ENCODE data around the gene RCBTB1. TPM values are rescaled to one million over a fixed set of nuclear protein-coding genes. Genes with fewer than 3 reads are reported as not detected.
A peak's percentile ranks its signal among the peaks of the same experiment; 100 is the strongest.

Gene RCBTB1
- total and polyA plus RNA-seq, 10 of the 15 experiments (the other 5 are each of a cell fraction or from before 2014, with no cell fraction given), result 5.1 to 13.5 (median 11.2) TPM

DNA sequence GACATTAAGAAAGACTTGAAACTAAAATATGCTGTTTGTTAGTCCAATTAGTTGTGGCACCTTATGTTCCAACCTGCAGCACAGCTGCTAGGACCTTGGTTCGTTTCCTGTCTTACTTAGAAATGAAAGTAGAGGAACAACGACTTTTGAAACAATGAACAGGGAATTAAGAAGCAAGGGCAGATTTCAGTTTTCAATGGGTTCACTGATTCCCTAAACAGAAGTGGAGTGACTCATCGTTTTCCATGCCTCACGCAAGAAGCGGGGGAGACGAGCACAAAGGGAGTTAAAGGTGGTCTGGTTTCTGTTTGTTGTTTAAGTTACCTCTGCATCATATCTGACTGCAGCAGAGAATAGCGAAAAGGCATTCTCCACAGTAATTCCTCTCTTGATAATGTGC lies 44.8 kb downstream of the RCBTB1 start:
- SMC1A ChIA-PET (ENCODE audit: uncharacterized antibody, unreplicated experiment), result interaction anchor here (0.6 to 1.5 kb wide), 6 partner anchors 10 to 127 kb away, joined by 3 to 6 read pairs (median 3); no protein-coding TSS in a partner anchor
- intact Hi-C loops (cut with micrococcal nuclease; ENCODE audit: unreplicated experiment) (no loop called here), in situ Hi-C loops (cut with MboI) (no loop called here)
- no TSS peak for BruUV-seq (replicated peaks)
- RAD21 ChIA-PET (ENCODE audit: unreplicated experiment), result no interaction called here
- no peaks in the 10 kb centered on the region for H3K79me2 ChIP-seq (ENCODE audit: control insufficient read depth, insufficient read depth, low read length)
- H3K4me1 ChIP-seq (ENCODE audit: control insufficient read depth, insufficient read depth, low read length), result peaks cover 7% of the 10 kb centered on the region
- POLR2A ChIA-PET, result interaction anchor here (1.4 kb wide), 1 partner anchor 97 kb away, joined by 5 read pairs; the partner anchor contains the start of genes CAB39L and SETDB2
- H3K4me2 ChIP-seq (ENCODE audit: control insufficient read depth, insufficient read depth), result peak overlapping the region; percentile 73
- 42% methylated on average over 7 of the region's 7 CpGs for WGBS (ENCODE audit: insufficient coverage, insufficient replicate concordance, low lambda C conversion rate, missing lambda C conversion rate)
- H3K4me3 ChIP-seq, result peak overlapping the region; percentile 42; the same call in 1 of the 2 replicates
- TF ChIP-seq TARDBP (IDR thresholded peaks at IDR 0.05; ENCODE audit: borderline replicate concordance) (no peak), MTA3 (IDR thresholded peaks at IDR 0.05; ENCODE audit: borderline replicate concordance, low read length) (no peak), EGR1 (IDR thresholded peaks at IDR 0.05; ENCODE audit: borderline replicate concordance in 1 of 2, low read depth in 2 of 2, low read length in 2 of 2) (no peak), MEF2A (IDR thresholded peaks at IDR 0.05; ENCODE audit: insufficient read depth, low read depth, low read length) (no peak), ZNF217 (IDR thresholded peaks at IDR 0.05) (no peak), STAT3 (IDR thresholded peaks at IDR 0.05; ENCODE audit: low read depth, low read length) (no peak), BCL11A (IDR thresholded peaks at IDR 0.05; ENCODE audit: low read depth, low read length) (no peak), EED (IDR thresholded peaks at IDR 0.05; ENCODE audit: low read depth) (0 out of 2 replicates have a peak, but pooled peaks have one; percentile 30), IKZF2 (IDR thresholded peaks at IDR 0.05) (peak in 1 of 2 experiments; percentile 41; a peak in 1 of 4 replicates), TBL1XR1 (IDR thresholded peaks at IDR 0.05; ENCODE audit: low read depth, low read length) (no peak), SREBF1 (IDR thresholded peaks at IDR 0.05; ENCODE audit: low read length) (no peak), RAD21 (IDR thresholded peaks at IDR 0.05; ENCODE audit: insufficient read depth, low read depth, low read length) (no peak), POLR2A (IDR thresholded peaks at IDR 0.05; ENCODE audit: low read depth, low read length) (no peak)
- TF ChIP-seq, protein P1, sequence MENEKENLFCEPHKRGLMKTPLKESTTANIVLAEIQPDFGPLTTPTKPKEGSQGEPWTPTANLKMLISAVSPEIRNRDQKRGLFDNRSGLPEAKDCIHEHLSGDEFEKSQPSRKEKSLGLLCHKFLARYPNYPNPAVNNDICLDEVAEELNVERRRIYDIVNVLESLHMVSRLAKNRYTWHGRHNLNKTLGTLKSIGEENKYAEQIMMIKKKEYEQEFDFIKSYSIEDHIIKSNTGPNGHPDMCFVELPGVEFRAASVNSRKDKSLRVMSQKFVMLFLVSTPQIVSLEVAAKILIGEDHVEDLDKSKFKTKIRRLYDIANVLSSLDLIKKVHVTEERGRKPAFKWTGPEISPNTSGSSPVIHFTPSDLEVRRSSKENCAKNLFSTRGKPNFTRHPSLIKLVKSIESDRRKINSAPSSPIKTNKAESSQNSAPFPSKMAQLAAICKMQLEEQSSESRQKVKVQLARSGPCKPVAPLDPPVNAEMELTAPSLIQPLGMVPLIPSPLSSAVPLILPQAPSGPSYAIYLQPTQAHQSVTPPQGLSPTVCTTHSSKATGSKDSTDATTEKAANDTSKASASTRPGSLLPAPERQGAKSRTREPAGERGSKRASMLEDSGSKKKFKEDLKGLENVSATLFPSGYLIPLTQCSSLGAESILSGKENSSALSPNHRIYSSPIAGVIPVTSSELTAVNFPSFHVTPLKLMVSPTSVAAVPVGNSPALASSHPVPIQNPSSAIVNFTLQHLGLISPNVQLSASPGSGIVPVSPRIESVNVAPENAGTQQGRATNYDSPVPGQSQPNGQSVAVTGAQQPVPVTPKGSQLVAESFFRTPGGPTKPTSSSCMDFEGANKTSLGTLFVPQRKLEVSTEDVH (IDR thresholded peaks at IDR 0.05; ENCODE audit: low read depth, partially characterized antibody), result no peak
- H3K27ac ChIP-seq (ENCODE audit: control insufficient read depth, insufficient read depth), result peak overlapping the region; percentile 47
- no peaks in the 10 kb centered on the region for H3K9me3 ChIP-seq (replicated peaks; ENCODE audit: control insufficient read depth, insufficient read depth, low read length)
- CTCF ChIA-PET, result interaction anchor here (1.0 to 1.2 kb wide), 2 partner anchors 12 to 21 kb away, joined by 3 read pairs; no protein-coding TSS in a partner anchor
- peaks cover 0 to 5% of the 10 kb centered on the region in 2 experiments; a peak in 3 of 4 replicates for H3K36me3 ChIP-seq (ENCODE audit: control insufficient read depth in 2 of 2, insufficient read depth in 2 of 2, low read length in 1 of 2)
- no peaks in the 10 kb centered on the region for H3K27me3 ChIP-seq (replicated peaks in 1 of 2; ENCODE audit: control insufficient read depth in 2 of 2, insufficient read depth in 2 of 2, low read length in 1 of 2)
- peak; percentile 93 for FAIRE-seq
- peak overlapping the region; percentile 91 for H2AFZ ChIP-seq (ENCODE audit: control insufficient read depth, low read depth, low read length)
- H4K20me1 ChIP-seq (ENCODE audit: control insufficient read depth, insufficient read depth), result no peaks in the 10 kb centered on the region
- ATAC-seq, result peak; percentile 68
- peak; percentile 23 for DNase-seq (ENCODE audit: low read depth, low spot score)
- H3K9ac ChIP-seq (ENCODE audit: control insufficient read depth, insufficient read depth, low read length), result peak overlapping the region; percentile 37

Measured in GM12878 (cell line).